CD4-positive, alpha-beta T cell treated with Interleukin-10 for 1 hour (primary cell): ENCODE results near the gene GTPBP4.
"Not testable (repeated sequence)": the region's sequence is repeated elsewhere in the genome, so short reads cannot be mapped to it uniquely, and the experiment has no call there.

Experiments
- DNase-seq: peaks from one replicate; pipeline ENCODE4 v3.0.0-alpha.2; 2020

Gene GTPBP4

DNA sequence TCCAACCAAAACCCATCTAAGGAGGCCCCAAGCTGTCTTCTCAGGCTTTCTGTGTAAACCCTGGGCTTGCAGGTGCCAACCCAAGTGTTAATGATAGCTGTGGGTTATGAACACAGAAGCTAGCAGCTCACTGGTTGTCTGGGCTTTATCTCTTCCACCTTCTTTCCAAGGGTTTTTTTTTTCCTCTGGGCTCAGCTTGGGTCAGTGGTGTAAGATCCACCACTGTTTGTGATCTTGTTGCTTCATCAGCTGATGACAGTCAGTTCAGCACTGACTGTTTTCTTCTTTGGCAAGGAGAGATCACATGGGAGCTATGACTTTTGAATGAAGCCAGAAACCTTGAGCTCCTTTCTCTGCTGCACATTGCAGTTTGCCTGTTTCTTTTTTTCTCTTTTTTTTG lies 4.6 kb downstream of the GTPBP4 start:
- DNase-seq, result no peak

- no peak for DNase-seq
Measured at GRCh38 chr10:994836-995558, 6.8 kb downstream of the GTPBP4 start.

DNA sequence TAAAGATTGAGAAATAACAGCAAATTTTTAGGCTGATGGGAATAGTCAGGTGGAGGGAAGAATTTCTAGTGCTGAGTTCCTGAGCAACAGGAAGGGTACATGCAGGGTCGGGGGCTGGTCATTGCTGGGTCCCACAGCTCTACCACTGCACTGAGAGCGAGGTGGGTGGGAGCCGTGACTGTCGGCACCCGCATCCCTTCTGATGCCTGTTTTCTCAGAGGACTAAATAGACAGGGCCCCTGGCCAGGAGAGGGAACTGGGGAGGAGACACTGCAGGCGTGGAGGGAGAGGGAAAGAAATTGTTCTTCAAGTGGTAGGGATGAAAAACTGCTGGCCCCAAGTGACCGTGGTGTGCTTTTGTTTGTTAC lies 7.3 kb downstream of the GTPBP4 start:
- no peak for DNase-seq

- no peak for DNase-seq
Measured at GRCh38 chr10:996031-996430, 7.8 kb downstream of the GTPBP4 start.

DNA sequence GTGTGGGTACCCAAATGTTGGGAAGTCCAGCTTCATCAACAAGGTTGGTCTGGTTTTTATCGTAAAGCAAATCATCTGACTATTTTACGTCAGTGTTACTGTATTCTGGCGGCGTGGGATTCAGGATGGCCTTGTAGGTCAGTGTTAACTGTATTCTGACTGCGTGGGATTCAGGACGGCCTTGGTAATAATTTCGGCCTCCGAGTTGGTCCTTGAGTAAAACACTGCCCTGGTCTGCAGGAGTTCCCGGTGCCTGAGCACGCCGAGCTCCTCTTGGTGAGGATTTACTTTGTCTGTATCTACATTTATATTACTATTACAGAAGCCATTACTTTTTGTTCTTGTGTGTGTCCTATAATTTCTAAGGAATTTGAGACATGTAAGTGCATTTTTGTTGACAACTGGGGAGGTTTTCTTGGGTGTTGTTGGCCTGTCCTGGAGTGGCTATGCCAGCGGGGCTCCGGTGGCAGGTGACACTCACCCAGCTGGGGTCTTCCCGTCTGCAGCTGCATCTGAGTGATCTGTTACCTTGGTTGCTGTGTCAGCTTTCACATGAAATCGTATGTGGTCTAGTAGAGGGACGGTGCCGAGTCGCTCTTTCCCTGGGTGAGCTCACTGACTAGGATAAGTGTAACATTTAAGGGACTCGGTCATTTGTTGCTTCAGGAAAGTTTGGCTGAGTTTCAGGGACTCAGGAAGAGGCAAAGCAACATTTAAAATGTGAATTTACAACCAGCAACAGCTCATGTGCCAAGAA lies 9.2 kb downstream of the GTPBP4 start:
- DNase-seq, result no peak

GRCh38 chr10:1002425-1003006 lies 14.3 kb downstream of the GTPBP4 start:
- no peak for DNase-seq

DNA sequence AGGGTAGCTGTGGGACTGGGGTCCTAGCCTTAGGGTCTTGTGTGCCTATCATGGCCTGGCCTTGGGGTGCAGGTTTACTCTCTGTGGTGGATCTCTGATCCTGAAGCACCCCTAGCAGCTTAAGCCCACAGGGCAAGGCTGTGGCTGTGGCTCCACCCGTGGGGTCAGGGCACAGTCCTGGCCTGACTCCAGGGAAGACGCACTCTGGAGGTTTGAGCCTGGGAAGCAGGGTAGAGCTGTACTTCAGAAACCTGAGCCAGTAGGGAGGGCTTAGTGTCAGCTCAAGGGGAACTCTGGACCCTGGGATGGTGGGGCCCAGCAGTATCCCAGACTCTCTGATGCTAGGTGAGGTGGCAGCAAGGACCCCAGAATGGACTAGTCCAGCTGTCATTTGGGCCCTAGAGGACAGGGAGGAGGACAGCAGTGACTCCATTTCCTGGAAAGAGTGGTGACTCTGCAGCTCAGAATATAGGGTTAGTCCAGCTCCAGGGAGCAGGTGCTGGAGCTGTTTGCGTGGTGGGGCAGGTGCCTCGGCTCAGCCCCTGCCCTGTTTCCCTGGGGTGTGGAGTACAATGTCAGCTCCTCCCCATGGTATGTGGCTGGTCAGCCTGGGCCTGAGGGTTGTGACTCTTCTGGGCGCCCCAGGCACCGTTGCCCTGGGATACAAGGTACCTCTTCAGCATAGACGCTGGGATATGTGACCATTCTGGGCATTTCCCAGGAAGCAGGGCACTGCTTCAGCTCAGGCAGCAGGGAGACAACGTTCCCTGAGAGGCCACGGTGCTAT lies 15.8 kb downstream of the GTPBP4 start:
- DNase-seq, result no peak

- DNase-seq, result no peak
Measured at GRCh38 chr10:1006573-1006972, 18.3 kb downstream of the GTPBP4 start.

DNA sequence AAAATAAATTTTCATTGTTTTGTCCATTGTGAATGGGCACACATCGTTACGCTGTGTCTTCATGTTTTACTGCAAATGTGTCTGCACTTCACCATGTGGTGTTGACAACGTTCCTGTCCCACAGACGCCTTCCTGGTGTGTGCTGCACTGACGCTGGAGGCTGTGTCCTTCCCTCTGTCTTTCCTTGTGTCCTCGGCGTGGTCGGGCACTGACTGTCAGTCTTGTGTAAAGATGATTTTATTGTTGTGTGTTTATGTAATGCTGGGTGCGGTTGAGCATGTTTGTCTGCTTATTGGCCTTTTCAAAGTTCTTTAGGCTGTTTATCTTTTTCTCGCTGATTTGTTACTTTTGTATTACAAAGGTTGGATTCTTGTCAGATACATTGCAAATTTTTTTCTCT lies 19.3 kb downstream of the GTPBP4 start:
- no peak for DNase-seq

DNA sequence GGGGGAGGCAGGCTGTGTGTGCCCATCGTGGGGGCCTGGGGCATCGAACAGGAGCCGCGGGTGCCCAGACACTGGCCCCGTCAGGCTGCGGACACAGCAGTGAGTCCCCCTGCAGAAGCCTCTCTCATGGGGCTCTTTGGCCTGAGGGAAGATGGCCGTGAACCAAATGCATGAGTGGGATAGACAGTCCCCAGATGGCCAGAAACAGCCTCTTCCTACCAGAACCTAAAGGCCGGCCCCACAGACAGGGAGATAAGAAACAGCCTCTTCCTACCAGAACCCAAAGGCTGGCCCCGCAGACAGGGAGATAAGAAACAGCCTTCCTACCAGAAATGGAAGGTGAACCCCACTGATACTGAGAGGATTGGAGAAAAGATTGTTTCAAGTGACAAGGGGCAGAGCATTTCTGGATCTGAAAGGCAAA lies 20.8 kb downstream of the GTPBP4 start:
- DNase-seq, result no peak

DNA sequence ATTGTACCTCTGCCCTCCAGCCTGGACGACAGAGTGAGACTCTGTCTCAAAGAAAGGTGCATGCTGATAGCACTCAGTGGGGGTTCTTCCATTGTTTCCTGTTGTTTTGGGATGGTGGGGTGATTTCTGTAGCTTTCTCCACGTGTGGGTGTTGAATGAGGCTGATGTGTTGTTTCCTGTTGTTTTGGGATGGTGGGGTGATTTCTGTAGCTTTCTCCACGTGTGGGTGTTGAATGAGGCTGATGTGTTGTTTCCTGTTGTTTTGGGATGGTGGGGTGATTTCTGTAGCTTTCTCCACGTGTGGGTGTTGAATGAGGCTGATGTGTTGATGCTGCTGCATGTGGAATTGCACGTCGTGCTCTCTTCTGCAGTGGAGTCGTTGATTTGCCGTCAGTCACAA lies 21.7 kb downstream of the GTPBP4 start:
- not testable (repeated sequence) for DNase-seq

DNA sequence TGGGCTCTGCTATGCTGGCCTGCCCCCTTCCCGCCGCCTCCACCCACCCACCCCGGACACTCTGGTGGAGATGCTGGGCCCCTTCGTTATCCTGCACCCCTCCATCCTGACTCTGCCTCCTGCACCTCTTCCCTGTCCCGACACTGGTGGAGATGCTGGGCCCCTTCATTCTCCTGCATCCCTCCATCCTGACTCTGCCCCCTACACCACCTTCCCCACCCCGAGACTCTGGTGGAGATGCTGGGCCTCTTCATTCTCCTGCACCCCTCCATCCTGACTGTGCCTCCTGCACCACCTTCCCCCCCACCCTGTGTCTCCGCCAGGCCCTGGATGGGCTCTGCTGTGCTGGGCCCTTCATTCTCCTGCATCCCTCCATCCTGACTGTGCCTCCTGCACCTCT lies 22.5 kb downstream of the GTPBP4 start:
- no peak for DNase-seq

DNA sequence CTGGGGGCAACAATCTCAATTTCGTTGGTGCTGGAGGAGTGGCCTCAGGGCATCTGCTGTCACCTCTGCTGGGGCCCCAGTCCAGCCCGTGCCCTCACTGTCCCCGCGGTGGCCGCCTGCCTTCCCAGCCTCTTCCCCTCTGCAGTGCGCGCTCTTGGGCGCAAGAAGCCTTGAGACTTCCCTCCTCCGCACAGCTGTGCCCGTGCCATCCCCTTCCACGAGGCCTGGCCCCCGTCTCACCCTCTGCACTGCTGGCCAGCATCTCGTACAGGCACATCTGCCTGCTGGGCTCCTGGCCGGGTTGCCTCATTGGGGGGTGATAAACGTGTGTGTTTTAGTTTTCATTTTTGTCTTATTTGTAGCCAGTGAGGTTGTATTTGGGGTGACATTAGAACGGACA lies 23.5 kb downstream of the GTPBP4 start:
- DNase-seq, result no peak

GRCh38 chr10:1015688-1016087 lies 27.5 kb downstream of the GTPBP4 start:
- no peak for DNase-seq

- no peak for DNase-seq
Measured at GRCh38 chr10:1019362-1019761, 31.1 kb downstream of the GTPBP4 start.

GRCh38 chr10:1020460-1020859 lies 32.2 kb downstream of the GTPBP4 start:
- no peak for DNase-seq

- no peak for DNase-seq
Measured at GRCh38 chr10:1020958-1021357, 32.7 kb downstream of the GTPBP4 start.

- DNase-seq, result no peak
Measured at GRCh38 chr10:1022413-1022812, 34.2 kb downstream of the GTPBP4 start.

DNA sequence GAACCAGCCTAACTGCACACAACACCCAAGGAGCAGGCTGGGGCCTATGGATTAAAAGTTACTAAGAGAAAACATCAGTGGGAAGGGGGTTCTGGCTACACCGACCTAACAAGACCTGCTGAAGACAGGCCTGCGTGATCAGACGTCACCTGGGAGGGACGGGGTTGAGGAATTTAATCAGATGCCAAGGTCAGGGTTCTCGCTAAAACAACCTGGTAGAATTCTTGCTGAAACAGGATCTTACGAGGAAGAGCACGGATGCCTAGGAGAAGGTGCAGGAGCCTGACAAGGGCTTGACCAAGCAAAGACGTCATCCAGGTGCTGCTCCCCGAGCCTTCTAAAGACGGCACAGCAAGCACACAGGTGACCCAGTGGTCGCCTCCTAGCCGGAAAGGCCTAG lies 35.9 kb downstream of the GTPBP4 start:
- no peak for DNase-seq

DNA sequence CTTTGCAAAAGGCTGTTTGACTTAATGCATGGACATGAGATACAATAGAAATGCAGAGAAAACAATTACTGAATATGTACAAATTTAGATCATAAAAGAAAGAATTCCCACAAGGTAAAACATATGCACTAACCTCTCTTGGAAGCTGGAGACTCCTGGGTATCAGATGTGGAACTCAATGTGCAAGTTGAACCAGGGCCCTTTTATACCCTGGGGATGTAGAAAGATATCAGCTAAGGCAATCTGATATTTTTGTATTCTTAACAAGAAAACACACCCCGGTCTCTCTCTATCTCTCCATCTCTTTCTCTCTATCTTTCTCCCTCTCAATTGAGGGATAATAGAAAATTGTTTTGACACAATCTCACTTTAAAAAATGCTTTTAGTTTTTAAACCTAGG lies 37.4 kb downstream of the GTPBP4 start, which contains the start of gene IDI2:
Gene IDI2 (minus strand): TSS at position 177 of the 400 bp plus-strand sequence. CDS start 1,136 bp downstream, outside the sequence.
- DNase-seq, result no peak

DNA sequence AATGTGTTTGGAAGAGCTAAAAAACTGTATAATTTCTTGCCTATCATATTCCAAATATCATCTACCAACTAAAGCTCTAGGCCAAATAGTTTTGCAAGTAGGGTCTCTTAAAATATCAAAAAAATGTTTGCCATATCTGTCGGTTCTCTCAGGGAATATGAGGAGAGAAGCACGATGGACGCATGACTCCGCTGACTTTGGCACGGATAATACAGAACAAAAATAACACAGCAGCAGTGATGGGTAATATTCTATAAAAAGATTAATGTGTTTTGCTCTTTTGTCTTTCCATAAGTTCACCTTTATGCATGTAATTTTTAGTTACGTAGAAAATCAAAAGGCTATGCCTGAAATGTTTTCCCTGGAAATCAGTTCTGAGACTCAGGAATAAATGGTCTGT lies 38.3 kb downstream of the GTPBP4 start:
- no peak for DNase-seq

- DNase-seq, result no peak
Measured at GRCh38 chr10:1029838-1030237, 41.6 kb downstream of the GTPBP4 start.

- DNase-seq, result no peak
Measured at GRCh38 chr10:1033601-1034000, 45.4 kb downstream of the GTPBP4 start.
